BJ (cell line): Measurements from ENCODE around the gene CCDC102A. TPM values are rescaled to one million over a fixed set of nuclear protein-coding genes. Genes with fewer than 3 reads are reported as not detected.

ENCODE experiments used
- CTCF ChIA-PET: fragments of 350-600 bp; formaldehyde crosslinking; extraction: SDS; loops from one replicate; lab custom pipeline; 2021; ENCODE audit warnings: antibody characterized with exemption, inconsistent platforms; lab: Yijun Ruan, JAX
- POLR2A ChIA-PET: fragments of 300-600 bp; sonication (Branson Sonifier 250); formaldehyde crosslinking; extraction: SDS; loops from one replicate; lab custom pipeline; 2021; ENCODE audit warnings: antibody characterized with exemption; lab: Charles Lee
- DNase-seq: peaks from one replicate; pipeline ENCODE4 v3.0.0-alpha.2; 2011; ENCODE audit warnings: low read depth
- H3K27me3 ChIP-seq: 2 replicates; pipeline ENCODE4 v1.6.0; 2011; ENCODE audit warnings: low read length; ENCODE audit not compliant: control insufficient read depth, insufficient read depth
- H3K36me3 ChIP-seq: 2 replicates; pipeline ENCODE4 v1.5.1; 2011; ENCODE audit warnings: low read length; ENCODE audit not compliant: control insufficient read depth, insufficient read depth
- H3K4me3 ChIP-seq: 2 replicates; pipeline ENCODE4 v1.5.1; 2011; ENCODE audit warnings: low read depth, mild to moderate bottlenecking, control low read depth, low read length
- polyA plus RNA-seq: library from polyadenylated mRNA; depleted of rRNA; stranded (reverse); fragments of >200 nt; gene quantifications from 2 replicates; pipeline ENCODE4 v1.2.3, GENCODE V29; 2011
- TF ChIP-seq, protein P1 (sequence below): IDR thresholded peaks from 2 replicates; pipeline ENCODE4 v1.5.1; 2011; ENCODE audit warnings: low read depth, mild to moderate bottlenecking, control low read depth, inconsistent platforms, low read length, moderate library complexity; ENCODE audit not compliant: insufficient read depth

Gene CCDC102A
- polyA plus RNA-seq, 1 experiment: 13.6 TPM

- no peak for DNase-seq
- ChIA-PET POLR2A (no interaction called here), CTCF (interaction anchor here (1.2 kb wide), 1 partner anchor 51 kb away, joined by 6 read pairs; no protein-coding TSS in a partner anchor)
- no peak overlapping the region for H3K4me3 ChIP-seq
- TF ChIP-seq, protein P1, sequence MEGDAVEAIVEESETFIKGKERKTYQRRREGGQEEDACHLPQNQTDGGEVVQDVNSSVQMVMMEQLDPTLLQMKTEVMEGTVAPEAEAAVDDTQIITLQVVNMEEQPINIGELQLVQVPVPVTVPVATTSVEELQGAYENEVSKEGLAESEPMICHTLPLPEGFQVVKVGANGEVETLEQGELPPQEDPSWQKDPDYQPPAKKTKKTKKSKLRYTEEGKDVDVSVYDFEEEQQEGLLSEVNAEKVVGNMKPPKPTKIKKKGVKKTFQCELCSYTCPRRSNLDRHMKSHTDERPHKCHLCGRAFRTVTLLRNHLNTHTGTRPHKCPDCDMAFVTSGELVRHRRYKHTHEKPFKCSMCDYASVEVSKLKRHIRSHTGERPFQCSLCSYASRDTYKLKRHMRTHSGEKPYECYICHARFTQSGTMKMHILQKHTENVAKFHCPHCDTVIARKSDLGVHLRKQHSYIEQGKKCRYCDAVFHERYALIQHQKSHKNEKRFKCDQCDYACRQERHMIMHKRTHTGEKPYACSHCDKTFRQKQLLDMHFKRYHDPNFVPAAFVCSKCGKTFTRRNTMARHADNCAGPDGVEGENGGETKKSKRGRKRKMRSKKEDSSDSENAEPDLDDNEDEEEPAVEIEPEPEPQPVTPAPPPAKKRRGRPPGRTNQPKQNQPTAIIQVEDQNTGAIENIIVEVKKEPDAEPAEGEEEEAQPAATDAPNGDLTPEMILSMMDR: no peak
- H3K27me3 ChIP-seq: no peaks in the 10 kb centered on the region
- peaks cover 40% of the 10 kb centered on the region for H3K36me3 ChIP-seq
These were observed 67.3 kb downstream of the CCDC102A start for GRCh38 chr16:57469046-57469445.

DNA sequence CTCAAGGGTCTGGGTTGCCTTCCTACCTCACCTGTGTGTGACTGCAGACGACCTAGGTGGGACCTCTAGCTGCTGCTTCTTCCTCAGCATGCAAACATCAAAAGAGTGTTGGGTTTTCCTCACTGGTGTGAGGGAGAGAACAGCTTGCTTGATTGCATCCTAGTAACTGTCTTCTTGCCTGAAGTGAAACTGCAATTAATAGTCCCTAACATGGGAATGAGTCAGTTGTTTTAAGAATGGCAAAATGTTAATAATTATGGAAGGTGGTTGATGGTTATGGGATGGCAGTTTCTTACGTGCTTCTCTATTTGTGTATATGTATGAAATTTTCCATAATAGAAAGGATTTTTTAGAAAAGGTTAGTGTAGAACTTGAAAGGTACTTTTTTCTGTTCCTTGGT is 68.0 kb downstream of the CCDC102A start:
- TF ChIP-seq, protein P1: no peak
- no peak for DNase-seq
- no peaks in the 10 kb centered on the region for H3K27me3 ChIP-seq
- no peak overlapping the region for H3K4me3 ChIP-seq
- ChIA-PET CTCF (interaction anchor here (1.2 kb wide), 1 partner anchor 51 kb away, joined by 6 read pairs; no protein-coding TSS in a partner anchor), POLR2A (no interaction called here)
- H3K36me3 ChIP-seq: peaks cover 34% of the 10 kb centered on the region

- TF ChIP-seq, protein P1: no peak
- POLR2A ChIA-PET: no interaction called here
- DNase-seq: no peak
- Histone ChIP-seq H3K36me3 (peaks cover 19% of the 10 kb centered on the region), H3K27me3 (no peaks in the 10 kb centered on the region), H3K4me3 (no peak overlapping the region)
- CTCF ChIA-PET: interaction anchor here (0.8 to 2.9 kb wide), 4 partner anchors 10 to 55 kb away, joined by 3 to 24 read pairs (median 3); no protein-coding TSS in a partner anchor
These were observed 71.8 kb downstream of the CCDC102A start for GRCh38 chr16:57464523-57464922.

GRCh38 chr16:57462978-57463362 is 73.4 kb downstream of the CCDC102A start:
- POLR2A ChIA-PET: no interaction called here
- H3K27me3 ChIP-seq: no peaks in the 10 kb centered on the region
- DNase-seq: no peak
- H3K36me3 ChIP-seq: peaks cover 12% of the 10 kb centered on the region
- CTCF ChIA-PET: interaction anchor here (0.9 to 2.9 kb wide), 12 partner anchors 8 to 162 kb away, joined by 3 to 24 read pairs (median 9); partner anchors contain the start of genes CIAPIN1 and COQ9
- peak overlapping the region; percentile 93 for H3K4me3 ChIP-seq
- TF ChIP-seq, protein P1: no peak

DNA sequence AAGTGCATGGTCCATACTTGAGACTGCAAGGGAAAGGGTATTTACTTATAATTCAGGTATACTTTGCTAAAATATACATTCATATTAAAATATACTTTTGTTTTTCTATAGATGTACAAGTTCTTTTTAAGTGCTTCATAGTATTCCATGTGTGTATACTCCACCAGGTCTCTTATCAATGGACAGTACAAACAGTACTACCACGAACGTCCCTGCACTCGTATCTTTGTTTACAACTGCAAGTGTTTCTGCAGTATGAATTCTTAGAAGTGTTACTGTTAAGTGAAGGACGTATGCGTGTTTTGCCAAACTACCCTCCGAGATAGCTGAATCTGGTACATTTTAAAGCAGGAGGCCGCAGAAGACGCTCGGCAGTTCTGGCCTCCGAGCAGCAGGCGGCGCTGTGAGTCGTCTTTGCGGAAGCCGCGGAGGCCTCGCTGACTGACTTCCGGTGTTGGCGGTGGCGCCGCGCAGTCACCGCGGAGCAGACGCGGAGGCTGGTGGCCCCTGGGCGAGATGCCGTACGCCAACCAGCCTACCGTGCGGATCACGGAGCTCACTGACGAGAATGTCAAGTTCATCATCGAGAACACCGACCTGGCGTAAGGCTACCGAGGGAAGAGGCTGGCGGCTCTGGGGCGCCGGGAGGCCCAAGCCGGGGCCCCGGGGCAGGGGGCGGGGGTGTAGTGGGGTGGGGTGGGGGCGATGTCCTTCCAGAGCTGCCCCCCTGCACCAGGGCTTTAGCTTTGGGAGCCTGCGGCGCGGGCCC is 74.0 kb downstream of the CCDC102A start, which contains the start of gene POLR2C:
POLR2C (plus strand) TSS at position 471 of the 769 bp plus-strand sequence; CDS start at position 517, 46 bp downstream.
- peaks cover 18% of the 10 kb centered on the region for H3K36me3 ChIP-seq
- no peaks in the 10 kb centered on the region for H3K27me3 ChIP-seq
- H3K4me3 ChIP-seq: peak within 1 kb of the TSS; percentile 93
- CTCF ChIA-PET: interaction anchor here (0.8 to 2.9 kb wide), 17 partner anchors 9 to 161 kb away, joined by 3 to 24 read pairs (median 5); partner anchors contain the start of genes CIAPIN1 and COQ9
- no peak for DNase-seq
- POLR2A ChIA-PET: no interaction called here
- TF ChIP-seq, protein P1: peak; percentile 99
